Tibial artery (tissue), 4 donors: Measurements from ENCODE around the gene LRRC46.

Source experiments
- DNase-seq, 2 donors: peaks; one replicate each; pipeline ENCODE4 v3.0.0-alpha.2; 2019
- H3K27ac ChIP-seq, 2 donors: fragments of 200-600 bp; sonication (generic) in 1 of 2; 1 replicate in 1 of 2; 2 replicates in 1 of 2; pipeline ENCODE4 v1.5.1; 2018 to 2019; ENCODE audit warnings: mild to moderate bottlenecking in 1 of 2
- H3K27me3 ChIP-seq, 2 donors: fragments of 200-600 bp; sonication (generic) in 1 of 2; one replicate each; pipeline versions ENCODE4 v1.5.1 to v1.6.0; 2016 to 2019
- H3K36me3 ChIP-seq, 3 donors: fragments of 200-600 bp; sonication (generic) in 2 of 3; one replicate each; pipeline ENCODE4 v1.5.1; 2016 to 2019; ENCODE audit warnings: mild to moderate bottlenecking in 2 of 3
- H3K4me1 ChIP-seq, 4 donors: fragments of 200-600 bp; sonication (generic) in 2 of 4; 1 replicate in 3 of 4; 2 replicates in 1 of 4; pipeline ENCODE4 v1.5.1; 2016 to 2019
- H3K4me3 ChIP-seq, 2 donors: fragments of 200-600 bp; sonication (generic) in 1 of 2; 1 replicate in 1 of 2; 2 replicates in 1 of 2; pipeline ENCODE4 v1.5.1; 2018 to 2019; ENCODE audit warnings: mild to moderate bottlenecking in 2 of 2
- H3K9me3 ChIP-seq, 3 donors: fragments of 200-600 bp; sonication (generic) in 1 of 3; one replicate each; pipeline ENCODE4 v1.5.1; 2016 to 2019
- intact Hi-C: fragments of 100-400 bp; cut with DNase I; formaldehyde crosslinking; loops from one replicate; pipeline ENCODE4 v1.15.0; 2023; ENCODE audit warnings: low total_unique reads
- TF ChIP-seq, protein P1 (sequence below), 2 experiments: fragments of 200-600 bp in 1 of 2; fragments of 450-650 bp in 1 of 2; IDR thresholded peaks; one replicate each; pipeline ENCODE4 v1.5.1; 2017 to 2019; ENCODE audit warnings: antibody characterized with exemption in 2 of 2, mild to moderate bottlenecking in 1 of 2, moderate library complexity in 1 of 2

Gene LRRC46

GRCh38 chr17:47806913-47807255 lies 24.6 kb upstream of the LRRC46 start:
- no peak for DNase-seq
- no peak overlapping the region for H3K4me3 ChIP-seq
- H3K27me3 ChIP-seq: peaks cover 0 to 14% of the 10 kb centered on the region in 2 donors
- H3K36me3 ChIP-seq: peaks cover 6 to 38% (median 38%) of the 10 kb centered on the region in 3 donors
- no peaks in the 10 kb centered on the region for H3K9me3 ChIP-seq
- peaks cover 0 to 5% (median 0%) of the 10 kb centered on the region in 4 donors for H3K4me1 ChIP-seq
- TF ChIP-seq, protein P1, sequence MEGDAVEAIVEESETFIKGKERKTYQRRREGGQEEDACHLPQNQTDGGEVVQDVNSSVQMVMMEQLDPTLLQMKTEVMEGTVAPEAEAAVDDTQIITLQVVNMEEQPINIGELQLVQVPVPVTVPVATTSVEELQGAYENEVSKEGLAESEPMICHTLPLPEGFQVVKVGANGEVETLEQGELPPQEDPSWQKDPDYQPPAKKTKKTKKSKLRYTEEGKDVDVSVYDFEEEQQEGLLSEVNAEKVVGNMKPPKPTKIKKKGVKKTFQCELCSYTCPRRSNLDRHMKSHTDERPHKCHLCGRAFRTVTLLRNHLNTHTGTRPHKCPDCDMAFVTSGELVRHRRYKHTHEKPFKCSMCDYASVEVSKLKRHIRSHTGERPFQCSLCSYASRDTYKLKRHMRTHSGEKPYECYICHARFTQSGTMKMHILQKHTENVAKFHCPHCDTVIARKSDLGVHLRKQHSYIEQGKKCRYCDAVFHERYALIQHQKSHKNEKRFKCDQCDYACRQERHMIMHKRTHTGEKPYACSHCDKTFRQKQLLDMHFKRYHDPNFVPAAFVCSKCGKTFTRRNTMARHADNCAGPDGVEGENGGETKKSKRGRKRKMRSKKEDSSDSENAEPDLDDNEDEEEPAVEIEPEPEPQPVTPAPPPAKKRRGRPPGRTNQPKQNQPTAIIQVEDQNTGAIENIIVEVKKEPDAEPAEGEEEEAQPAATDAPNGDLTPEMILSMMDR (IDR thresholded peaks at IDR 0.05): no peak
- no peak overlapping the region for H3K27ac ChIP-seq
- intact Hi-C loops: no loop called here

- no peak for DNase-seq
- intact Hi-C loops: no loop called here
- Histone ChIP-seq H3K27ac (no peak overlapping the region), H3K4me1 (peaks cover 0 to 5% (median 0%) of the 10 kb centered on the region in 4 donors), H3K27me3 (peaks cover 0 to 9% of the 10 kb centered on the region in 2 donors), H3K36me3 (peaks cover 6 to 43% (median 39%) of the 10 kb centered on the region in 3 donors), H3K4me3 (no peak overlapping the region), H3K9me3 (no peaks in the 10 kb centered on the region)
- TF ChIP-seq, protein P1 (IDR thresholded peaks at IDR 0.05): no peak
These were observed 24.0 kb upstream of the LRRC46 start for GRCh38 chr17:47807421-47807820.

DNA sequence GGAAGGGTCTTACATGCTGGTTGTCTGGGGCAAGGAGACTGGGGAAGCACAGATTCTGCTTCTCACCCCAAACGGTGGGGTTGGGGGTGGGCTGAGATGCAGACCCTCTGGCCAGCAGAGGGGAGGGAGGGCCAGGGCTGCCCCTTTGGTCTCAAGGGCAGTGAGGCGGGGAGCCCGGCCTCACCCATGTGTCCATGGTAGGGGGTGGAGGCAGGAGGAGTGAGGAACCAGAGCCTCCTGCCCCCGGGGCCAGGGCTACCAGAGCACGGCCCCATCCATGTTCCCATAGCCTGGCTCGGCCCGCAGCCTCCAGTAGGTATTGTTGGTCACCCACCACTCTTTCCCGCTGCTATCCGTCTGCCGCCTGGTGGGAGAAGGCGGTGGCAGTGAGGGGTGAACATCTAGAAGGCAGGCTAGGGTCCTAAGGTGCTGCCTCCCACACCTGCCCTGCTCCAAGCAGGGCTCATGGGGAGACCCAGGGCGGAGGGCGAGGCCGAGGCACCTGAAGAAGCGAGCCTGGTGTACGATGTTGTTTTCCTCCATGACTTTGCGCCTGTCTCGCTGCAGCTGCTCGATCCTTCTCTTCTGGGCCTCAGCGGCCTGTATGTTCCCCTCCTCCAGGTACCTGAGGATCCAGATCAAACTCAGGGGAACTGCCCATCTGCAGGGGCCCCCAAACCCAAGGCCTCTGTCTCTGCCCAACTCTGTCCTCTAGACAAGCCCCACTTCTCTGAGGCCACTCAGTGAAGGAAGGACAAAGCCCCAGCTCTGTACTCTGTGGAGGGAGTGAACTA lies 23.2 kb upstream of the LRRC46 start:
- intact Hi-C loops: no loop called here
- TF ChIP-seq, protein P1 (IDR thresholded peaks at IDR 0.05): no peak
- H3K4me1 ChIP-seq: peaks cover 0 to 5% (median 0%) of the 10 kb centered on the region in 4 donors

GRCh38 chr17:47808830-47809480 lies 22.5 kb upstream of the LRRC46 start:
- intact Hi-C loops: no loop called here
- Histone ChIP-seq H3K4me3 (no peak overlapping the region), H3K9me3 (no peaks in the 10 kb centered on the region), H3K4me1 (peaks cover 0 to 5% (median 0%) of the 10 kb centered on the region in 4 donors), H3K27ac (no peak overlapping the region), H3K27me3 (no peaks in the 10 kb centered on the region), H3K36me3 (peaks cover 6 to 58% (median 53%) of the 10 kb centered on the region in 3 donors)
- TF ChIP-seq, protein P1 (IDR thresholded peaks at IDR 0.05): no peak
- no peak for DNase-seq

More for the DNA sequence above, 23.2 kb upstream of the LRRC46 start:
- H3K27me3 ChIP-seq: peaks cover 0 to 4% of the 10 kb centered on the region in 2 donors
- H3K36me3 ChIP-seq: peaks cover 6 to 51% (median 47%) of the 10 kb centered on the region in 3 donors
- no peak overlapping the region for H3K4me3 ChIP-seq
- no peak for DNase-seq
- H3K9me3 ChIP-seq: no peaks in the 10 kb centered on the region
- H3K27ac ChIP-seq: no peak overlapping the region

- peaks cover 0 to 4% (median 0%) of the 10 kb centered on the region in 4 donors for H3K4me1 ChIP-seq
- DNase-seq: peak in 1 of 2 donors; percentile 61
- TF ChIP-seq, protein P1 (IDR thresholded peaks at IDR 0.05): no peak
- H3K4me3 ChIP-seq: no peak overlapping the region
- H3K27ac ChIP-seq: no peak overlapping the region
- intact Hi-C loops: no loop called here
- H3K36me3 ChIP-seq: peaks cover 10 to 72% (median 67%) of the 10 kb centered on the region in 3 donors
- H3K9me3 ChIP-seq: no peaks in the 10 kb centered on the region
- H3K27me3 ChIP-seq: no peaks in the 10 kb centered on the region
These were observed 21.2 kb upstream of the LRRC46 start for GRCh38 chr17:47810200-47810821.
